Measurements from ENCODE around the gene TMEM132A. TPM values are rescaled to one million over a fixed set of nuclear protein-coding genes. Genes with fewer than 3 reads are reported as not detected.

Gene TMEM132A
- total and polyA plus RNA-seq, 7 donors = 0.49 to 17.4 (median 2.3) TPM

DNA sequence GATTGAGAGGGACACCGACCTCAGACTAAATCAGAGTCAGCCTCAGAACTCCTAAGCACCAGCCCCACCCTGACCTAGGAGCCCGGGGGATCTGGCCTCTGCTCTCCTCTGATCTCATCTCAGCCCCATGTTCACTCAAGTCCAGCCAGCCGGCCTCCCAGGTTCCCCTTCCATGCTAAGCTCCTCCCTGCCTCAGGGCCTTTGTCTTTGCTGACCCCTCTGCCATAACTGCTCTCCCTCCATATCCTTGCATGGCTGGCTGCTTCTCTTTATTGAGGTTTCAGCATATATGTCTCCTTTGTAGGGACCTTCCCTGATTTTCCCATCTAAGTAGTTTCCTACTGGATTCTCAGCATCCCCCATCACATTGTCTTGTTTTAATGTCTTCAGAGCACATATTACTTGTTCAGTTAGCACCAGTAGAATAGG is 28.5 kb downstream of the TMEM132A start:
- 30 to 36% methylated on average over 3 of the region's 3 CpGs for WGBS, 2 donors
- no peaks in the 10 kb centered on the region for H3K9me3 ChIP-seq
- intact Hi-C loops (cut with DNase I) = no loop called here
- no peak for DNase-seq
- no peaks in the 10 kb centered on the region for H3K27me3 ChIP-seq
- peak overlapping the region; percentile 79 to 87 (median 82) for H3K27ac ChIP-seq
- no peaks in the 10 kb centered on the region for H3K36me3 ChIP-seq
- H3K4me3 ChIP-seq = peak overlapping the region in 3 of 4 donors; percentile 51 to 59 (median 57)
- peaks cover 0 to 29% (median 24%) of the 10 kb centered on the region in 4 donors for H3K4me1 ChIP-seq
- TF ChIP-seq EP300 (IDR thresholded peaks at IDR 0.05) (no peak), POLR2A (IDR thresholded peaks at IDR 0.05) (no peak), CTCF (IDR thresholded peaks at IDR 0.05) (no peak), POLR2AphosphoS5 (IDR thresholded peaks at IDR 0.05) (no peak)

DNA sequence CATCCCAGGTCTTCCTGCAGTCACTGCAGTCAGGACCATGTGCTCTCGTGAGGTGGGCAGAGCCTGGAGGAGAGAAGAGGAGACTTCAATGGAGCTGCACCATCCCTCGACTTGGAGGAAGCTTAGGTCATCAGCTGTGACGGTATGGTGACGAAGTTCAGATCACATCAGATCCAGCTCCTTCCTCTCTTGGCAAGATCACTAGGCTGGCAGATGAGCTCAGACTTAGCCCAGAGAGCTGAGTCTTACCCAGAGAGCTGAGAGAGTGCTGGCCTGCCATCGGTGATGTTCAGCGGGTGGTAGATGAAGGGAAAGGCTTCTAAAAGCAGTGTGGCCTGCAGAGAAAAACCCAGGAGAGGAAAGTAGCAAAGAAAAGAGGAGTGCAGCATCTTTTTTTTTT is 29.5 kb downstream of the TMEM132A start:
- TF ChIP-seq POLR2A (IDR thresholded peaks at IDR 0.05) (no peak), EP300 (IDR thresholded peaks at IDR 0.05) (no peak), POLR2AphosphoS5 (IDR thresholded peaks at IDR 0.05) (no peak), CTCF (IDR thresholded peaks at IDR 0.05) (no peak)
- Histone ChIP-seq H3K27me3 (no peaks in the 10 kb centered on the region), H3K4me1 (peaks cover 0 to 24% (median 21%) of the 10 kb centered on the region in 4 donors), H3K27ac (peak overlapping the region in 2 of 4 donors; percentile 79 to 87), H3K36me3 (no peaks in the 10 kb centered on the region), H3K4me3 (no peak overlapping the region), H3K9me3 (no peaks in the 10 kb centered on the region)
- 79 to 84% methylated on average over 6 of the region's 6 CpGs for WGBS, 2 donors
- intact Hi-C loops (cut with DNase I) = no loop called here
- DNase-seq = no peak

DNA sequence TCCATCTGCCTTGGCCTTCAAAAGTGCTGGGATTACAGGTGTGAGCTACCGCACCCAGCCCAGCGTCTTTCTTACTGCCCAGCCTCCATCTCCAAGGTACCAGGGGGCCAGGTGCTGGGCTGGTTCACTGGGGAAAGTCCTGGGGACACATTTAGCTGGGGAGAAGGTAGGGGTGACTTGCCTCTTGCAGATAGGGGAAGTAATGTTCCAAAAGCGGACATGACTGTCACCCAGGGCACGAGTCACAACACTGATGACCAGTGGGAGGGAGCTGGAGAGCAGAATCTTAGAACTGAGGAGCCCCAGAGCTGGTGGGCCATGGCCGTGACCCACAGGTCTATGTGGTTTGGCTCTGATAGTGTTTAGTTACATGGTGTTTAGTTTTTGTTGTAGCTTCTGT is 30.2 kb downstream of the TMEM132A start:
- Histone ChIP-seq H3K36me3 (no peaks in the 10 kb centered on the region), H3K9me3 (no peaks in the 10 kb centered on the region), H3K27me3 (no peaks in the 10 kb centered on the region), H3K4me3 (no peak overlapping the region), H3K27ac (no peak overlapping the region), H3K4me1 (peaks cover 0 to 24% (median 20%) of the 10 kb centered on the region in 4 donors)
- no peak for DNase-seq
- TF ChIP-seq EP300 (IDR thresholded peaks at IDR 0.05) (no peak), CTCF (IDR thresholded peaks at IDR 0.05) (no peak), POLR2AphosphoS5 (IDR thresholded peaks at IDR 0.05) (no peak), POLR2A (IDR thresholded peaks at IDR 0.05) (no peak)
- WGBS, 2 donors = 77 to 81% methylated on average over 5 of the region's 5 CpGs
- intact Hi-C loops (cut with DNase I) = no loop called here

DNA sequence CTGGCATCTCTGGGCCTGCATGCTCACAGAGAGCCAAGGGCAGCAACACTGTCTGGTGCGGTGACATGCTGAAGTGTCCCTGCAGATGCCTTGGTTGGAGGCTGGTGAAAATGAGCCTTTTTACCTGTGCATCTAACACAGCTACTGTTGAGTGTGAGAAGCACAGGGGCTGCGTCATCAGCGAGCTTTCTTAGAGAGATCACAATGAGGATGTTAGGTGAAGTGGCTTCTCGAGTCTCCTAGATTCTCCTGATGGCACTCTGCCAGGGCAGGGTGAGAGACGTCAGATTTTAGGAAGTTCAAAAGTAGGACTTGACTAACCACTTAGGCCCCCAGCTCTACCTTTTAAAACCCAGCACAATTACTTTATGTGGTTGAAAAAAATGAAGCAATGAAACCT is 31.3 kb downstream of the TMEM132A start:
- Histone ChIP-seq H3K27me3 (no peaks in the 10 kb centered on the region), H3K27ac (no peak overlapping the region), H3K9me3 (no peaks in the 10 kb centered on the region), H3K36me3 (no peaks in the 10 kb centered on the region), H3K4me3 (no peak overlapping the region), H3K4me1 (peaks cover 0 to 16% (median 12%) of the 10 kb centered on the region in 4 donors)
- TF ChIP-seq EP300 (IDR thresholded peaks at IDR 0.05) (no peak), CTCF (IDR thresholded peaks at IDR 0.05) (no peak), POLR2AphosphoS5 (IDR thresholded peaks at IDR 0.05) (no peak), POLR2A (IDR thresholded peaks at IDR 0.05) (no peak)
- WGBS, 2 donors = 41 to 47% methylated on average over 5 of the region's 5 CpGs
- intact Hi-C loops (cut with DNase I) = no loop called here
- no peak for DNase-seq

- Histone ChIP-seq H3K27me3 (no peaks in the 10 kb centered on the region), H3K9me3 (no peaks in the 10 kb centered on the region), H3K36me3 (no peaks in the 10 kb centered on the region), H3K4me3 (no peak overlapping the region), H3K4me1 (peaks cover 0 to 7% (median 4%) of the 10 kb centered on the region in 4 donors), H3K27ac (no peak overlapping the region)
- WGBS, 2 donors = 86 to 88% methylated on average over 4 of the region's 4 CpGs
- no peak for TF ChIP-seq POLR2AphosphoS5 (IDR thresholded peaks at IDR 0.05)
- TF ChIP-seq POLR2A (IDR thresholded peaks at IDR 0.05) = no peak
- TF ChIP-seq CTCF (IDR thresholded peaks at IDR 0.05) = no peak
- TF ChIP-seq EP300 (IDR thresholded peaks at IDR 0.05) = no peak
- DNase-seq = no peak
- intact Hi-C loops (cut with DNase I) = no loop called here
These were observed 32.9 kb downstream of the TMEM132A start for GRCh38 chr11:60957188-60957587.

Data from sigmoid colon (tissue), 7 donors.